HG03439 (cell line): ENCODE measurements around the gene ATP6AP1.

Experiments
- ATAC-seq: cut with Tn5 transposase; IDR thresholded peaks from one replicate; pipeline ENCODE4 v1.9.1; 2021; ENCODE audit warnings: mild to moderate bottlenecking, moderate library complexity; ENCODE audit not compliant: unreplicated experiment

Gene ATP6AP1

GRCh38 chrX:154485150-154486051 is 56.9 kb downstream of the ATP6AP1 start:
- ATAC-seq = no peak

GRCh38 chrX:154486052-154486395 is 57.5 kb downstream of the ATP6AP1 start:
- no peak for ATAC-seq
